ENCODE measurements around the gene UBL7. TPM values are rescaled to one million over a fixed set of nuclear protein-coding genes. Genes with fewer than 3 reads are reported as not detected.

The UBL7 gene
- polyA plus RNA-seq, 3 donors: 43.4 to 103 (median 95.1) TPM

DNA sequence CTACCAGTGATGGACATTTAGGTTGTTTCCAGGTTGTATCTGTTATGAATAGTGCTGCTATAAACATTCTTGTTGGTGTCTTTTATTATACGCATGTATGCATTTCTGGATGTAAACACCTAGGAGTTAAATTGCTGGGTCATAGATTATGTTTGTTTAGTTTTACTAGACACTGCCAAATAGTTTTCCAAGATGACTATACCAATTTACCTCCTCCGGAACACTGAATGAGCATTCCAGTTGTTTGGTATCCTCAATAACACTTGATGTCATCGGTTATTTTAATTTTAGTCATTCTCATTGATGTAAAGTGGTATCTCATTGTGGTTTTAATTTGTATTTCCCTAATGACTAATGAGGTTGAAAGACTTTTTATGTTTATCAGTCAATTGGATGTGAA is 43.5 kb upstream of the UBL7 start:
- intact Hi-C loops (cut with micrococcal nuclease): no loop called here
- WGBS (ENCODE audit: insufficient coverage): no CpG with 5 or more reads among the region's 3 CpGs
- Histone ChIP-seq H2AFZ (ENCODE audit: insufficient read depth, low read depth, low read length, poor library complexity, severe bottlenecking) (no peak overlapping the region), H3K36me3 (replicated peaks in 1 of 2; ENCODE audit: control insufficient read depth in 1 of 2, insufficient read depth in 2 of 2, low read length in 2 of 2) (peaks cover 0 to 2% of the 10 kb centered on the region in 2 donors), H3K4me3 (replicated peaks in 1 of 3; ENCODE audit: low read depth in 2 of 3, low read length in 3 of 3) (no peak overlapping the region), H4K20me1 (ENCODE audit: insufficient read depth, low read length) (no peaks in the 10 kb centered on the region), H3K79me2 (ENCODE audit: insufficient read depth, low read length) (no peaks in the 10 kb centered on the region), H3K4me1 (ENCODE audit: control insufficient read depth in 1 of 2, insufficient read depth in 2 of 2, low read length in 2 of 2) (no peaks in the 10 kb centered on the region), H3K9ac (ENCODE audit: insufficient read depth, low read length, poor library complexity, severe bottlenecking) (no peak overlapping the region), H3K9me3 (replicated peaks in 1 of 2; ENCODE audit: control insufficient read depth in 1 of 2, insufficient read depth in 1 of 2, low read length in 2 of 2) (no peaks in the 10 kb centered on the region), H3K27me3 (ENCODE audit: control insufficient read depth in 2 of 2, insufficient read depth in 2 of 2, low read length in 2 of 2) (no peaks in the 10 kb centered on the region), H3K4me2 (replicated peaks; ENCODE audit: extremely low read depth, low read length, poor library complexity, severe bottlenecking) (no peak overlapping the region), H3K27ac (ENCODE audit: low read depth in 1 of 2, low read length in 2 of 2) (no peak overlapping the region)
- DNase-seq: no peak
- no peak overlapping the region for H3K27ac Mint-ChIP-seq
- H3K27me3 Mint-ChIP-seq (ENCODE audit: low read depth in 3 of 3): peaks cover 0 to 3% (median 0%) of the 10 kb centered on the region in 3 donors
- H3K4me1 Mint-ChIP-seq: peaks cover 9% of the 10 kb centered on the region
- no peak overlapping the region for H3K4me3 Mint-ChIP-seq
- H3K9me3 Mint-ChIP-seq: peaks cover 0 to 3% (median 0%) of the 10 kb centered on the region in 7 donors
- TF ChIP-seq, protein P1, sequence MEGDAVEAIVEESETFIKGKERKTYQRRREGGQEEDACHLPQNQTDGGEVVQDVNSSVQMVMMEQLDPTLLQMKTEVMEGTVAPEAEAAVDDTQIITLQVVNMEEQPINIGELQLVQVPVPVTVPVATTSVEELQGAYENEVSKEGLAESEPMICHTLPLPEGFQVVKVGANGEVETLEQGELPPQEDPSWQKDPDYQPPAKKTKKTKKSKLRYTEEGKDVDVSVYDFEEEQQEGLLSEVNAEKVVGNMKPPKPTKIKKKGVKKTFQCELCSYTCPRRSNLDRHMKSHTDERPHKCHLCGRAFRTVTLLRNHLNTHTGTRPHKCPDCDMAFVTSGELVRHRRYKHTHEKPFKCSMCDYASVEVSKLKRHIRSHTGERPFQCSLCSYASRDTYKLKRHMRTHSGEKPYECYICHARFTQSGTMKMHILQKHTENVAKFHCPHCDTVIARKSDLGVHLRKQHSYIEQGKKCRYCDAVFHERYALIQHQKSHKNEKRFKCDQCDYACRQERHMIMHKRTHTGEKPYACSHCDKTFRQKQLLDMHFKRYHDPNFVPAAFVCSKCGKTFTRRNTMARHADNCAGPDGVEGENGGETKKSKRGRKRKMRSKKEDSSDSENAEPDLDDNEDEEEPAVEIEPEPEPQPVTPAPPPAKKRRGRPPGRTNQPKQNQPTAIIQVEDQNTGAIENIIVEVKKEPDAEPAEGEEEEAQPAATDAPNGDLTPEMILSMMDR (IDR thresholded peaks at IDR 0.05): no peak
- H3K36me3 Mint-ChIP-seq: peaks cover 12 to 15% of the 10 kb centered on the region in 2 donors

DNA sequence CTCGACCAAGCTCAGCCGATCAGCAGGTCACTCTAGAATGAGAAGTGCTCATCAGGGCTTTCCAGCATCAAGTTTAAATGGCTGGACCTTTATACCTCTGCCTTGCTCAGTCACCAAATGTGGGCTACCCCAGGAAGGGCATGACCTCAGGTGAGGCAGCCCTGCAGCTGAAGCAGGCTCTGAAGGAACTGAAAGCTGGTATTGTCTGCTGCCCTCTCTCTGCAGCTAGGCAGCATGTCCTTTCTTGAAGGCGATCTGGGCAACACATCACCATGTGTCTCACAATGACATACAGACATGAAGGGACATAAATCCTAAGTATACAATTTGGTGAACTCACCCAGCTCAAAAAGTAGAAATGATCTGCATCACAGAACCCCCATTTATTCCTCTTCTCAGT is 41.3 kb upstream of the UBL7 start:
- H3K36me3 Mint-ChIP-seq: peaks cover 12 to 19% of the 10 kb centered on the region in 2 donors
- WGBS (ENCODE audit: insufficient coverage): 83% methylated on average over 3 of the region's 3 CpGs
- Histone ChIP-seq H3K4me3 (replicated peaks in 1 of 3; ENCODE audit: low read depth in 2 of 3, low read length in 3 of 3) (no peak overlapping the region), H4K20me1 (ENCODE audit: insufficient read depth, low read length) (no peaks in the 10 kb centered on the region), H3K79me2 (ENCODE audit: insufficient read depth, low read length) (no peaks in the 10 kb centered on the region), H3K9ac (ENCODE audit: insufficient read depth, low read length, poor library complexity, severe bottlenecking) (no peak overlapping the region), H2AFZ (ENCODE audit: insufficient read depth, low read depth, low read length, poor library complexity, severe bottlenecking) (no peak overlapping the region), H3K9me3 (replicated peaks in 1 of 2; ENCODE audit: control insufficient read depth in 1 of 2, insufficient read depth in 1 of 2, low read length in 2 of 2) (no peaks in the 10 kb centered on the region), H3K27me3 (ENCODE audit: control insufficient read depth in 2 of 2, insufficient read depth in 2 of 2, low read length in 2 of 2) (no peaks in the 10 kb centered on the region), H3K27ac (ENCODE audit: low read depth in 1 of 2, low read length in 2 of 2) (no peak overlapping the region), H3K4me2 (replicated peaks; ENCODE audit: extremely low read depth, low read length, poor library complexity, severe bottlenecking) (no peak overlapping the region), H3K4me1 (ENCODE audit: control insufficient read depth in 1 of 2, insufficient read depth in 2 of 2, low read length in 2 of 2) (no peaks in the 10 kb centered on the region), H3K36me3 (replicated peaks in 1 of 2; ENCODE audit: control insufficient read depth in 1 of 2, insufficient read depth in 2 of 2, low read length in 2 of 2) (peaks cover 0 to 2% of the 10 kb centered on the region in 2 donors)
- H3K4me3 Mint-ChIP-seq: no peak overlapping the region
- DNase-seq: no peak
- H3K9me3 Mint-ChIP-seq: peaks cover 0 to 3% (median 0%) of the 10 kb centered on the region in 7 donors
- no peak overlapping the region for H3K27ac Mint-ChIP-seq
- peaks cover 0 to 3% (median 0%) of the 10 kb centered on the region in 3 donors for H3K27me3 Mint-ChIP-seq (ENCODE audit: low read depth in 3 of 3)
- H3K4me1 Mint-ChIP-seq: peaks cover 8% of the 10 kb centered on the region
- intact Hi-C loops (cut with micrococcal nuclease): no loop called here
- TF ChIP-seq, protein P1 (IDR thresholded peaks at IDR 0.05): no peak
